ENCODE results near the gene PDSS2. TPM values are rescaled to one million over a fixed set of nuclear protein-coding genes. Genes with fewer than 3 reads are reported as not detected.

PDSS2 gene
- polyA plus RNA-seq, 1 donor (not counting 4 experiments of a cell fraction or from before 2014, with no cell fraction given) = 12.5 TPM

GRCh38 chr6:107329063-107329860 lies 130.1 kb downstream of the PDSS2 start:
- Histone ChIP-seq H3K9me1 (ENCODE audit: control insufficient read depth, extremely low read depth, insufficient read depth, low read length) (no peaks in the 10 kb centered on the region), H3K9me3 (ENCODE audit: control insufficient read depth, low read depth, low read length) (no peaks in the 10 kb centered on the region), H2AFZ (ENCODE audit: control insufficient read depth, low read length) (no peak overlapping the region), H3K4me2 (ENCODE audit: control insufficient read depth, extremely low read depth, insufficient read depth, low read depth, low read length) (no peak overlapping the region), H3K36me3 (ENCODE audit: control insufficient read depth in 2 of 2, extremely low read depth in 1 of 2, insufficient read depth in 2 of 2, low read length in 2 of 2) (no peaks in the 10 kb centered on the region), H3K9ac (ENCODE audit: control insufficient read depth, extremely low read depth, insufficient read depth, low read length) (no peak overlapping the region), H3K4me1 (ENCODE audit: control insufficient read depth, extremely low read depth, insufficient read depth, low read length) (no peaks in the 10 kb centered on the region), H3K27me3 (ENCODE audit: control insufficient read depth, extremely low read depth, insufficient read depth, low read length) (no peaks in the 10 kb centered on the region), H3K79me2 (ENCODE audit: control insufficient read depth, insufficient read depth, low read length) (no peaks in the 10 kb centered on the region), H3K4me3 (ENCODE audit: control insufficient read depth in 2 of 3, extremely low read depth in 1 of 3, insufficient read depth in 2 of 3, low read depth in 1 of 3, low read length in 3 of 3) (no peak overlapping the region), H3K27ac (ENCODE audit: control insufficient read depth, insufficient read depth, low read length) (no peak overlapping the region), H4K20me1 (ENCODE audit: control insufficient read depth, extremely low read depth, insufficient read depth, low read length) (no peaks in the 10 kb centered on the region)
- FAIRE-seq (no peak), DNase-seq (ENCODE audit: low read depth, low spot score) (no peak)
- TF ChIP-seq, protein P1, sequence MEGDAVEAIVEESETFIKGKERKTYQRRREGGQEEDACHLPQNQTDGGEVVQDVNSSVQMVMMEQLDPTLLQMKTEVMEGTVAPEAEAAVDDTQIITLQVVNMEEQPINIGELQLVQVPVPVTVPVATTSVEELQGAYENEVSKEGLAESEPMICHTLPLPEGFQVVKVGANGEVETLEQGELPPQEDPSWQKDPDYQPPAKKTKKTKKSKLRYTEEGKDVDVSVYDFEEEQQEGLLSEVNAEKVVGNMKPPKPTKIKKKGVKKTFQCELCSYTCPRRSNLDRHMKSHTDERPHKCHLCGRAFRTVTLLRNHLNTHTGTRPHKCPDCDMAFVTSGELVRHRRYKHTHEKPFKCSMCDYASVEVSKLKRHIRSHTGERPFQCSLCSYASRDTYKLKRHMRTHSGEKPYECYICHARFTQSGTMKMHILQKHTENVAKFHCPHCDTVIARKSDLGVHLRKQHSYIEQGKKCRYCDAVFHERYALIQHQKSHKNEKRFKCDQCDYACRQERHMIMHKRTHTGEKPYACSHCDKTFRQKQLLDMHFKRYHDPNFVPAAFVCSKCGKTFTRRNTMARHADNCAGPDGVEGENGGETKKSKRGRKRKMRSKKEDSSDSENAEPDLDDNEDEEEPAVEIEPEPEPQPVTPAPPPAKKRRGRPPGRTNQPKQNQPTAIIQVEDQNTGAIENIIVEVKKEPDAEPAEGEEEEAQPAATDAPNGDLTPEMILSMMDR (optimal IDR thresholded peaks at IDR 0.05 in 1 of 3, IDR thresholded peaks at IDR 0.05 in 1 of 3, conservative IDR thresholded peaks at IDR 0.05 in 1 of 3; ENCODE audit: extremely low read depth in 1 of 3, insufficient read depth in 2 of 3, low read length in 3 of 3) = no peak
- no peak for TF ChIP-seq EZH2 (IDR thresholded peaks at IDR 0.05; ENCODE audit: low read length)
- dilution Hi-C loops (cut with MboI; ENCODE audit: extremely low pct_ligation_motif_present, low sequenced_read_pairs) = no loop called here

DNA sequence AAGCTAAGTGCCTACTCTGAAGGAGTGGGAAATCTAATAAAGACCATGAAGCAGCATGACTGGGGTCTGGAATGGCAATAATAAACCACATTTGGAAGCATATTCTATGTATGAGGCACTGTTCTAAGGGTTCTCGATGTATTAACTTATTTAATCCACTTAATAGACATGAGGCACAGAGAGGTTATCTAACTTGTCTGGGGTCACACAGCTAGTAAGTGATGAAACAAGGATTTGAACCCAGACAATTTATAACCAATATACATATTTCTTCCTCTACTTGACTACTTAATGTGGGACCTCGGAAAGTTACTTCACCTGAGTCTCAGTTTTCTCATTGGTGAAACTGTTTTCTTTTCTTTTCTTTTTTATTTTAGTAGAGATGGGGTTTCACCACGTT lies 131.3 kb downstream of the PDSS2 start:
- Histone ChIP-seq H3K9me1 (ENCODE audit: control insufficient read depth, extremely low read depth, insufficient read depth, low read length) (no peaks in the 10 kb centered on the region), H3K4me3 (ENCODE audit: control insufficient read depth in 2 of 3, extremely low read depth in 1 of 3, insufficient read depth in 2 of 3, low read depth in 1 of 3, low read length in 3 of 3) (no peak overlapping the region), H3K27me3 (ENCODE audit: control insufficient read depth, extremely low read depth, insufficient read depth, low read length) (no peaks in the 10 kb centered on the region), H3K36me3 (ENCODE audit: control insufficient read depth in 2 of 2, extremely low read depth in 1 of 2, insufficient read depth in 2 of 2, low read length in 2 of 2) (no peaks in the 10 kb centered on the region), H3K79me2 (ENCODE audit: control insufficient read depth, insufficient read depth, low read length) (no peaks in the 10 kb centered on the region), H4K20me1 (ENCODE audit: control insufficient read depth, extremely low read depth, insufficient read depth, low read length) (no peaks in the 10 kb centered on the region), H3K9me3 (ENCODE audit: control insufficient read depth, low read depth, low read length) (no peaks in the 10 kb centered on the region), H3K4me1 (ENCODE audit: control insufficient read depth, extremely low read depth, insufficient read depth, low read length) (no peaks in the 10 kb centered on the region), H3K9ac (ENCODE audit: control insufficient read depth, extremely low read depth, insufficient read depth, low read length) (no peak overlapping the region), H3K27ac (ENCODE audit: control insufficient read depth, insufficient read depth, low read length) (no peak overlapping the region), H2AFZ (ENCODE audit: control insufficient read depth, low read length) (no peak overlapping the region), H3K4me2 (ENCODE audit: control insufficient read depth, extremely low read depth, insufficient read depth, low read depth, low read length) (no peak overlapping the region)
- FAIRE-seq = no peak
- dilution Hi-C loops (cut with MboI; ENCODE audit: extremely low pct_ligation_motif_present, low sequenced_read_pairs) = no loop called here
- no peak for TF ChIP-seq EZH2 (IDR thresholded peaks at IDR 0.05; ENCODE audit: low read length)
- TF ChIP-seq, protein P1 (optimal IDR thresholded peaks at IDR 0.05 in 1 of 3, IDR thresholded peaks at IDR 0.05 in 1 of 3, conservative IDR thresholded peaks at IDR 0.05 in 1 of 3; ENCODE audit: extremely low read depth in 1 of 3, insufficient read depth in 2 of 3, low read length in 3 of 3) = no peak
- DNase-seq (ENCODE audit: low read depth, low spot score) = no peak

All from keratinocyte (primary cell).